ENCODE results near the gene DIPK1B. TPM values are rescaled to one million over a fixed set of nuclear protein-coding genes. Genes with fewer than 3 reads are reported as not detected.

The DIPK1B gene
- total RNA-seq, 2 donors from 2014 or later = 2.0 to 25.7 TPM

- peak; percentile 50 for ATAC-seq
- DNase-seq = no peak
- Histone ChIP-seq H3K4me3 (no peak overlapping the region), H3K4me1 (no peaks in the 10 kb centered on the region), H3K36me3 (replicated peaks in 1 of 2; ENCODE audit: insufficient read depth in 1 of 2, low read depth in 2 of 2) (no peaks in the 10 kb centered on the region), H3K27ac (no peak overlapping the region), H3K27me3 (no peaks in the 10 kb centered on the region), H3K9me3 (no peaks in the 10 kb centered on the region)
- TF ChIP-seq POLR2A (IDR thresholded peaks at IDR 0.05) = no peak
- TF ChIP-seq CTCF (IDR thresholded peaks at IDR 0.05) = no peak
- intact Hi-C loops (cut with DNase I) = no loop called here
- 70 to 72% methylated on average over 3 to 4 of the region's 7 CpGs for WGBS, 2 donors
Observed at GRCh38 chr9:136773386-136774044, 61.1 kb downstream of the DIPK1B start.

MicroRNA genes within 50 kb of the gene (microRNA counts, 767-probe panel; counts per million panel counts)
- 7,893 to 12,934 counts per million in 2 donors for microRNA hsa-miR-126-3p

Small RNAs within 50 kb of the gene (microRNA-seq; reads per million reads assigned to microRNA genes)
- 19,402 to 33,043 reads per million in 2 donors for gene MIR126 (ENCODE audit: borderline number of aligned reads in 2 of 2, borderline replicate concordance in 2 of 2)
- gene MIR6722 (ENCODE audit: borderline number of aligned reads in 2 of 2, borderline replicate concordance in 2 of 2) = 0 reads per million in 2 donors

Small RNAs within 50 kb of the gene (small RNA-seq; reads per million reads assigned to genes)
- gene MIR126 (131 reads per million, percentile 97 among the genes with 10 or more reads in this experiment), gene MIR6722 (not detected)

Other genes starting within 250 kb of the DIPK1B start
- gene SEC16A, start 229.5 kb upstream of the DIPK1B start, total RNA-seq = 10 to 100 TPM; 35.3 to 75.8 TPM
- gene NOTCH1, start 166.5 kb upstream of the DIPK1B start, total RNA-seq = 10 to 100 TPM; 29.6 to 65.3 TPM
- 10 to 100 TPM; 14.8 to 47.0 TPM for gene EGFL7, start 49.7 kb upstream of the DIPK1B start, total RNA-seq
- gene AGPAT2, start 25.1 kb upstream of the DIPK1B start, total RNA-seq = 100 to 1,000 TPM in 1 of 2 donors, 10 to 100 TPM in 1; 94.2 to 275 TPM
- gene LCN10, start 30.4 kb downstream of the DIPK1B start, total RNA-seq = 1 to 10 TPM in 1 of 2 donors, under 1 TPM in 1; 0.78 to 4.6 TPM
- not detected for gene LCN6, start 36.0 kb downstream of the DIPK1B start, total RNA-seq
- not detected for gene LCN8, start 45.7 kb downstream of the DIPK1B start, total RNA-seq
- not detected for gene LCN15, start 51.9 kb downstream of the DIPK1B start, total RNA-seq
- 10 to 100 TPM; 45.1 to 52.1 TPM for gene TMEM141, start 78.8 kb downstream of the DIPK1B start, total RNA-seq
- 10 to 100 TPM in 1 of 2 donors, 1 to 10 TPM in 1; 3.3 to 14.5 TPM for gene CCDC183, start 83.8 kb downstream of the DIPK1B start, total RNA-seq
- gene RABL6, start 95.4 kb downstream of the DIPK1B start, total RNA-seq = 10 to 100 TPM; 69.8 to 72.8 TPM
- 10 to 100 TPM in 1 of 2 donors, 1 to 10 TPM in 1; 5.2 to 13.2 TPM for gene AJM1, start 129.9 kb downstream of the DIPK1B start, total RNA-seq
- 10 to 100 TPM; 60.6 to 65.6 TPM for gene PHPT1, start 136.8 kb downstream of the DIPK1B start, total RNA-seq
- gene MAMDC4, start 139.8 kb downstream of the DIPK1B start, total RNA-seq = 10 to 100 TPM in 1 of 2 donors, 1 to 10 TPM in 1; 6.5 to 25.7 TPM
- 100 to 1,000 TPM; 196 to 238 TPM for gene EDF1, start 153.7 kb downstream of the DIPK1B start, total RNA-seq
- gene TRAF2, start 173.9 kb downstream of the DIPK1B start, total RNA-seq = 10 to 100 TPM in 1 of 2 donors, 1 to 10 TPM in 1; 5.2 to 30.7 TPM
- 100 to 1,000 TPM; 156 to 161 TPM for gene FBXW5, start 232.2 kb downstream of the DIPK1B start, total RNA-seq
- gene C8G, start 232.7 kb downstream of the DIPK1B start, total RNA-seq = not detected
- 1 to 10 TPM; 1.3 to 4.9 TPM for gene LCN12, start 239.7 kb downstream of the DIPK1B start, total RNA-seq